Memory B cell (primary cell): ENCODE data around the gene TYW1.
"Not testable (repeated sequence)": the region's sequence is repeated elsewhere in the genome, so short reads cannot be mapped to it uniquely, and the experiment has no call there.

ENCODE experiments used
- ATAC-seq: fragments of 150-1000 bp; cut with Tn5 transposase; 2 replicates; pipeline ENCODE4 v1.10.0; 2021; ENCODE audit warnings: low read depth, mild to moderate bottlenecking, moderate library complexity
- DNase-seq, 2 donors: peaks; one replicate each; pipeline ENCODE4 v3.0.0; 2022; ENCODE audit warnings: low spot score in 2 of 2
- H3K27ac Mint-ChIP-seq: one replicate; pipeline ENCODE4 v1.8.0; 2022; ENCODE audit warnings: mild to moderate bottlenecking, moderate library complexity, mixed read lengths
- H3K27me3 Mint-ChIP-seq: one replicate; pipeline ENCODE4 v1.8.0; 2022; ENCODE audit warnings: mixed read lengths
- H3K36me3 Mint-ChIP-seq: one replicate; pipeline ENCODE4 v1.8.0; 2022; ENCODE audit warnings: mild to moderate bottlenecking, mixed read lengths
- H3K4me1 Mint-ChIP-seq: one replicate; pipeline ENCODE4 v1.8.0; 2022; ENCODE audit warnings: mixed read lengths
- H3K4me3 Mint-ChIP-seq: one replicate; pipeline ENCODE4 v1.8.0; 2022; ENCODE audit warnings: mild to moderate bottlenecking, moderate library complexity, mixed read lengths
- H3K9me3 Mint-ChIP-seq: one replicate; pipeline ENCODE4 v1.8.0; 2022; ENCODE audit warnings: mixed read lengths

TYW1 gene

DNA sequence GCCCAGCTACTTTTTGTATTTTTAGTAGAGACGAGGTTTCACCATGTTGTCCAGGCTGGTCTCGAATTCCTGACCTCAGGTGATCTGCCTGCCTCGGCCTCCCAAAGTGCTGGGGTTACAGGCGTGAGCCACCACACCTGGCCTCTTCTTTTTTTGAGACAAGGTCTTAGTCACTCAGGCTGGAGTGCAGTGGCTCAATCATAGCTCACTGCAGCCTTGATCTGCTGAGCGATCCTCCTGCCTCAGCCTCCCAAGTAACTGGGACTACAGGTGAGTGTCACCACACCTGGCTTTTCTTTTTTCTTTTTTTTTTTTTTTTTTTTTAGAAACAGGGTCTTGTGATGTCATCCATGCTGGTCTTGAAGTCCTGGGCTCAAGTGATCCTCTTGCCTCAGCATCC is 27.6 kb upstream of the TYW1 start:
- H3K27me3 Mint-ChIP-seq, H3K27ac Mint-ChIP-seq, H3K4me3 Mint-ChIP-seq, H3K9me3 Mint-ChIP-seq, H3K4me1 Mint-ChIP-seq, H3K36me3 Mint-ChIP-seq, ATAC-seq, DNase-seq: not testable (repeated sequence)

DNA sequence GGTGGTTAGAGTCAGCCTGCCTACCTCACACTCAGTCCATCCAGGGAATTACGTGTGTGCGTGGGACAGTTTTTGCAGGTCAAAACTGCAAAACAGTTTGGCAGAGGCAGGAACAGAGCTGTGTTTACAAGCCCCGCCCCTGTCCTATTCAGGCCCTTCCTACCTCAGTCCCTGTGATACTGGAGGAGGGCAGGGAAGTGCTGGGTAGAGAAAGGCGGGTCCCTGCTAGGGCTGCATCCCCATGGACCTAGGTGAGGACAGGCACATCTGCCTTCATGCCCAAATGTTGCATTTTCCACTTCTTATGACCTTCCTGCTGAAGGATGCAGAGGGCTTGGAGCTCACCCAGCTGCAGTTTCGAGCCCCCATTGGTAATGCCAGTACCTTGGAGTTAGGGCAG is 26.3 kb upstream of the TYW1 start:
- H3K36me3 Mint-ChIP-seq = no peaks in the 10 kb centered on the region
- ATAC-seq (no peak), DNase-seq (no peak)
- H3K27me3 Mint-ChIP-seq = no peaks in the 10 kb centered on the region
- H3K9me3 Mint-ChIP-seq = no peaks in the 10 kb centered on the region
- no peaks in the 10 kb centered on the region for H3K4me1 Mint-ChIP-seq
- H3K27ac Mint-ChIP-seq = no peak overlapping the region
- no peak overlapping the region for H3K4me3 Mint-ChIP-seq

DNA sequence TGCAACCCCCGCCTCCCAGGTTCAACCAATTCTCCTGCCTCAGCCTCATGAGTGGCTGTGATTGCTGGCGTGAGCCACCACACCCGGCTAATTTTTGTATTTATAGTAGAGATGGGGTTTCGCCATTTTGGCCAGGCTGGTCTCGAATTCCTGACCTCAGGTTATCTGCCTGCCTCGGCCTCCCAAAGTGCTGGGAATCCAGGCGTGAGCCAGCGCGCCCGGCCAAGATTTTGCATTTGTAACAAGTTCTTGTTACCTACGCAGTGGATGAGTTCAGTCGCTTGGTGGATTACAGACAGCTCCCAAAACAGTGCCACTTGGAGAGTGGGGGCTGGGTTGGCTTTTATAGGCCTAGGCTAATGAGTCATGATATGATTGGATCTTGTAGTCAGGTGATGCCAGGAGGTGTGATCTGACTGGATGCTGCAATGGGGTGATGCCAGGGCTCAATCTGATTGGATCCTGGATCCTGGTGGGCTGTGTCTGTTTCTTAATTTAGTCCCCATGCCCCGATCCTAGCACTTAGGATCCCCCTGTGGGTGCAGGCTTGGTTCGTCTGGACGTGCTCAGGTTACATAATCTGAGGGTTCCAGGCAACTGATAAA is 21.5 kb upstream of the TYW1 start:
- Mint-ChIP-seq H3K36me3 (peaks cover 3% of the 10 kb centered on the region), H3K4me1 (no peaks in the 10 kb centered on the region), H3K27me3 (no peaks in the 10 kb centered on the region), H3K4me3 (no peak overlapping the region), H3K27ac (peak overlapping the region; percentile 78), H3K9me3 (no peaks in the 10 kb centered on the region)
- no peak for ATAC-seq
- DNase-seq = no peak

DNA sequence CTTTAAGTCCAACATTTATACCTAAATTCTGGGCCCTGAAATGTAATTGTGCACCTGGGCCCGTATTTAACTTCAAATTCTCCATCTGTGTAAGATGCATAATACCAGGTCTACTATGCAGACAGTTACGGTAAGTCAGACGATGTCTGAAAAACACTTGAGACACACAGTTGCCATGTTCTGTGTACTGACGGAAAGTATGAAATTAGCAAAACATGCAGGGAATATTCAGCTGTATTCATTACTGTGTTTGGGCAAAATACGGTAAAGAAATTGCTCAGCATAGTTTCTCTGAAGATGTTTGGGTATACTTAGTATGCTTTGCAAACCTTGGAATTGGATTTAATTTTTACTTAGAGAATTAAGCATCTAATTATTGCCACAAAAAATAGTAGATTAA is 18.3 kb upstream of the TYW1 start:
- H3K36me3 Mint-ChIP-seq, DNase-seq, H3K27me3 Mint-ChIP-seq, H3K4me1 Mint-ChIP-seq, H3K4me3 Mint-ChIP-seq, H3K9me3 Mint-ChIP-seq, ATAC-seq, H3K27ac Mint-ChIP-seq: not testable (repeated sequence)

DNA sequence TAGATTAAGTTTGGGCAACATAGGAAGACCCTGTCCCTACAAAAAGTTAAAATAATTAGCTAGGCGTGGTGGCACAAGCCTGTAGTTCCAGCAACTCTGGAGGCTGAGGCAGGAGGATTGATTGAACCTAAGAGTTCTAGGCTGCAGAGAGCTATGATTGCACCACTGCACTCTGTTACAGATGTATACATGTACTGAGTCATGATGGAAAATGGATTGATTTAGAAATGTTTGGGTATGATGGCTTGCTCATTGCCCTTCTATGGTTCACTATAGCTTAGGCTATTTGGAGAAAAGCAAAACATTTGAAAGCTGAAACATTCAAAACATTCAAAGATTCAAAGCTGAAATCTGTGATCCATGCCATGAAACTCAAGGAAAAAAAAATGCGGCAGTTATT is 17.6 kb upstream of the TYW1 start:
- not testable (repeated sequence) for H3K4me3 Mint-ChIP-seq, DNase-seq, H3K27ac Mint-ChIP-seq, ATAC-seq, H3K27me3 Mint-ChIP-seq, H3K9me3 Mint-ChIP-seq, H3K36me3 Mint-ChIP-seq, H3K4me1 Mint-ChIP-seq

DNA sequence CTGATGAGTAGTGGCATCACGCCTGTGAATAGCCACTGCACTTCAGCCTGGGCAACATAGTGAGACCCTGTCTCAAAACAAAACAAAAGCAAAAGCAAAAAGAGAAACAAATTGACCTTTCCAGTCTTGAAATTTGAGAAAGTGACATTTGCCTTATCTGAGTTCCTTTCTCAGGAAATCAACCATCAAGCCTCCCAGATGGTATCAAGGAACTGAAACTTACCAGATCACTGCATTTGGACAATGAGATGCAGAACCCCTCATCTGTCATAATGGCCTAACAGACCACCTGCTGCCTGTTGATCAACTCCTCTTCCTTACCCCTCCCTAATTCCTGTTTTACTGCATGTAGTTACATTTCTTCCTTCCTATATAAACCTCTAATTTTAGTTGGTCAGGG is 16.3 kb upstream of the TYW1 start:
- ATAC-seq = peak; percentile 58
- H3K4me1 Mint-ChIP-seq, H3K36me3 Mint-ChIP-seq, H3K4me3 Mint-ChIP-seq, H3K9me3 Mint-ChIP-seq, H3K27me3 Mint-ChIP-seq, DNase-seq: not testable (repeated sequence)
- H3K27ac Mint-ChIP-seq = peak overlapping the region; percentile 51

DNA sequence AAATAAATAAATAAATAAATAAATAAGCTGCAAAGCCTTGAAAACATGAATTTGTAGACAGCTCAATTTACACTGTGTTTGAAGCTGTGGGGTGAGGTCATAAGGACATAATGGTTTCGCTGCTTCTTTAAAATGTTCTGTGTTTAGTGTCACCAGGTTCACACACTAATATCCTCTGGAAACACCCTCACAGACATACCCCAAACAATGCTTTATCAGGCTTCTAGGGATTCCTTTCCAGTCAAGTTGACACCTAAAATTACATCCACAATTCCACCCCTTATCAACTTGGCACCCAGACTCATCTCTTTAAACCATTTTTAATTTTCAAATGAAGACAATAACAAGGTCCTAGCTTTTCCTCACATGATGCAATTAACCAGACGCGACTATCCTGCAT is 7.1 kb upstream of the TYW1 start:
- not testable (repeated sequence) for H3K9me3 Mint-ChIP-seq, DNase-seq, H3K4me3 Mint-ChIP-seq, H3K4me1 Mint-ChIP-seq, H3K27me3 Mint-ChIP-seq, H3K27ac Mint-ChIP-seq, ATAC-seq
- peaks cover 23% of the 10 kb centered on the region for H3K36me3 Mint-ChIP-seq

DNA sequence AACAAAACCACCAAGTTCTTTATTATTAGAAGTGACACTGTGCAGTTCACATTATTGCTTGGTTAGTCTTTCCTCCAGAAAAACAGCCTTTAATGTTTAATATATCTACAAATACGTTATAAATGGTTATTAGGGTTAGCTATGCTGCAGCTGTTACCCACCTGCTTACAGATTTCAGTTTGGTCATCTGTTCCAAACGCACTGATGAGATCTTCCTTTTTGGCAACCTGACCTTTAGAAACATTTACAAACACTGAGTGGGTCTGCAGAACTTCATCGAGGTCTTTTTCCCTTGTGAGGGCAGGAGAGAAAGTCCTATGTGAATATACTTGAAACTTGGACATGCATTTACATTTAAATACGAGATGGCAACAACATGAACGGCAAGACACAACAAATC is 2.6 kb upstream of the TYW1 start:
- peak overlapping the region; percentile 99 for H3K4me3 Mint-ChIP-seq
- H3K27me3 Mint-ChIP-seq, ATAC-seq, H3K4me1 Mint-ChIP-seq, H3K9me3 Mint-ChIP-seq, DNase-seq: not testable (repeated sequence)
- peak overlapping the region; percentile 99 for H3K27ac Mint-ChIP-seq
- H3K36me3 Mint-ChIP-seq = peaks cover 12% of the 10 kb centered on the region

DNA sequence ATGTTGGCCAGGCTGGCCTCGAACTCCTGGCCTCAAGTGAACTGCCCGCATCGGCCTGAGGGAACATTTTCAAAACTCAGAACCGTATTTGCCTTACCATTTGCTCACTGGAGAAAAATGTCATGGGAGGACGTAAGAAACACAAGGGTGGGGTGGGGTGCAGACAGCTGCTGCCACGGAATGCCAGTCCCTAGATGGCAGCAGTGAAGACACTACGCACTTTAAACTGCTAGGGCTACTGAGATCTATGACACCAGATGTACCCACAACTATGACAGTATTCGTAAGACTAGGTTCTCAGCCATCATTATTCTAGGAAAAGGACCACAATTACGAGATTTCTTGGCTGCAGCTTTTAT is 2.0 kb upstream of the TYW1 start:
- Mint-ChIP-seq H3K27ac (peak overlapping the region; percentile 99), H3K4me3 (peak overlapping the region; percentile 99), H3K36me3 (peaks cover 11% of the 10 kb centered on the region)
- not testable (repeated sequence) for H3K4me1 Mint-ChIP-seq, H3K9me3 Mint-ChIP-seq, H3K27me3 Mint-ChIP-seq
- ATAC-seq (peak; percentile 59), DNase-seq (peak; percentile 40 to 59)

DNA sequence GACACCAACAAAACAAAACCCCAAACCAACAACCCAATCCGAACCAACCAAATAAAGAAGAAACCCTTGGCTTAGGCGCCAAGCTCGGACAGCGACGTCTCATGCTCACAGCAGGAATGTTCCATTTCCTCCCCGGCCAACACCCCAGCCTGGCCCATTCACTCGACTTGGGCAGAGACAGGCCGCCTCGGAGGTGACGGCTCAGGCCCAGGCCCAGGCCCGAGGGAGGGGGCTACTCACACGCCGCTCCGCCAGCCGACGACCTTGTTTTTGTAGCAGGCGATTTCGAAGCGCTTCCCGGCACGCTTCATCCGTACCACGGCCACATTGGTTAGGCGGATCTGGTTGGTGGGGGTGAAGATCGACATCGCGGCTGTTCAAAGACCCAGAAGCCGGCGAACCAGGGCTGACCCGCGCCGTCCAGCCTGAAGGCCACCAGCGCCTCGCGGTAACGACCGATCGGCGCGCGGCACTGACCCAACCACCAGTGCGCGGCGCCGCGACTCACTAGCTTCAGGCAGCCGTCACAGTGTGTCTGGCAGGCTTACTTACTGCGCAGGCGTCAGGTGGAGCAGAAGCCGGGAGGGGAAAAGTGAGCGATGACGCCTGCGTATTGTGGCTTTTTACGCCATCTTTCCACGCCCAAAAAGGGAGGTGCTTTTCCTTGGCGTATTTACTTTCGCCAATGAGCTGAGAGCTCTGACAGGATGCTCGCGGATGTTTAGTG is 1.4 kb upstream of the TYW1 start, which contains the start of gene SBDS:
Gene SBDS, minus strand, starts transcription at position 537 of the 727 bp plus-strand sequence. Its CDS starts 169 bp downstream, at position 368.
- peak; percentile 79 to 94 for DNase-seq
- ATAC-seq = peak; percentile 64
- Mint-ChIP-seq H3K4me3 (peak within 1 kb of the TSS; percentile 99), H3K27ac (peak within 1 kb of the TSS; percentile 99), H3K36me3 (peaks cover 11% of the 10 kb centered on the region)
- H3K4me1 Mint-ChIP-seq, H3K27me3 Mint-ChIP-seq, H3K9me3 Mint-ChIP-seq: not testable (repeated sequence)

DNA sequence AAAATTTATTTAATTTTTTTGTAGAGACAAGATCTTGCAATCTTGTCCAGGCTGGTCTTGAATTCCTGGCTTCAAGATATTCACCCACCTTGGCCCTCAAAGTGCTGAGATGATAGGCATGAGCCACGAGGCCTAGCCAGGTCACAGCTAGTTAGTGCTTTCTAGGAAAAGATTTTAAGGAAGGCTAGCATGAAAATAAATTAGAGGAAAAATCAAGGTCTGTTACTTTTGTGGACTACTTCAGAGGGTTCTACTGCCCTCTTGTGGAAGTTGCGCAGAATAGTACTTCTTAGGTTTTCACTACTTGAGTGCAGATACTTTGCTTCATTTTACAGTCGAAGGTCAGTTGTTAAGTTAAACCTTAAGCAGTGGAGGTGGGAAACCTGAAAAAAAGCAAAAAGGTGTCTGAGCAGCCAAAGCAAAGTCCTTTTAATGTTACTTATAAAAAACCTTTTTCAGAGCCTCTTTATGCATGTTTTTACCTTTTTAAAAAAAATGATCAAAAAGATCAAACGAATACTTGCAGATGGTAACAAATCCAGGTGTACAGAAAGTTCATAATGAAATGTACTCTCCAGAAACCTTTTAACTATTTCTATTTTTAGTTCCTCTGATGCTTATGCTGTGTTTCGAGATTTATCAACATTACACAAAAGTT is 4.1 kb downstream of the TYW1 start:
- H3K36me3 Mint-ChIP-seq = peaks cover 12% of the 10 kb centered on the region
- H3K27ac Mint-ChIP-seq, H3K27me3 Mint-ChIP-seq: not testable (repeated sequence)

DNA sequence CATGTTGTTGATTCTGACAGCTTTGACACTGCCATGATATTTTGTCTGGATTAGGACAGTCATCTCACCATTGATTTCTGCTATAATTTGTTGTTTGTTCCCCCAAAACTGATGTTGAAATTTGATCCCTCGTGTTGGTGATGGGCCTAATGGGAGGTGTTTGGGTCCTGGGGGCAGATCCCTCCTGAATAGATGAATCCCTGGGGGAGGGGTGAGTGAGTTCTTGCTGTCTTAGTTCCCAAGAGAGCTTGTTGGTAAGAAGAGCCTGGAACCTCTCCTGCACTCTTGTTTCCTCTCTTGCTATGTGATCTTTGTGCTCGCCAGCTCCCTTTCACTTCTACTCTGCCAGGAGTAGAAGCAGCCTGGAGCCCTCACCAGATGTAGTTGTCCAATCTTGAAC is 7.5 kb downstream of the TYW1 start:
- H3K27me3 Mint-ChIP-seq, DNase-seq, H3K4me3 Mint-ChIP-seq, H3K4me1 Mint-ChIP-seq, H3K9me3 Mint-ChIP-seq, ATAC-seq, H3K27ac Mint-ChIP-seq: not testable (repeated sequence)
- peaks cover 20% of the 10 kb centered on the region for H3K36me3 Mint-ChIP-seq

More for the DNA sequence above, 4.1 kb downstream of the TYW1 start:
- H3K4me1 Mint-ChIP-seq, H3K4me3 Mint-ChIP-seq, H3K9me3 Mint-ChIP-seq, DNase-seq, ATAC-seq: not testable (repeated sequence)

DNA sequence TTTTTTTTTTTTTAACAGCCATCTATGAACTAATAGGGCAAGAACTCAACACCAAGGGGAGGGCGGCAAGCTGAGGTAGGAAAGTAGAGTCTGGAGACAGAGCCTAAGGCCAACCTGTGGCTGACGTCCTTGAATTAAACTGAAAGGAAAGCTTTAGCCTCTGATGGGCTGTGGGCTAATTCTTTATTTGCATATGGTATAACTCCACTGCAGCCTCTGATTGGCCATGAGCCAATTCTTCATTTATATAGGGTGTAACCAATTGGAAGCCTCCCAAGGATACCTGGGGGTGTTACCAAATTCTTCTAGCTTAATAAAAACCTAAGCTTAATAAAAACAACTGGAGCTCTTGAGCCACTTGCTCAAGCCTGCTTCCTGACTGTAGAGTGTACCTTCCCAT is 10.3 kb downstream of the TYW1 start:
- no peak for DNase-seq
- ATAC-seq = no peak
- no peak overlapping the region for H3K4me3 Mint-ChIP-seq
- H3K36me3 Mint-ChIP-seq = peaks cover 27% of the 10 kb centered on the region
- H3K27me3 Mint-ChIP-seq = no peaks in the 10 kb centered on the region
- no peaks in the 10 kb centered on the region for H3K9me3 Mint-ChIP-seq
- H3K4me1 Mint-ChIP-seq = peaks cover 2% of the 10 kb centered on the region
- no peak overlapping the region for H3K27ac Mint-ChIP-seq

DNA sequence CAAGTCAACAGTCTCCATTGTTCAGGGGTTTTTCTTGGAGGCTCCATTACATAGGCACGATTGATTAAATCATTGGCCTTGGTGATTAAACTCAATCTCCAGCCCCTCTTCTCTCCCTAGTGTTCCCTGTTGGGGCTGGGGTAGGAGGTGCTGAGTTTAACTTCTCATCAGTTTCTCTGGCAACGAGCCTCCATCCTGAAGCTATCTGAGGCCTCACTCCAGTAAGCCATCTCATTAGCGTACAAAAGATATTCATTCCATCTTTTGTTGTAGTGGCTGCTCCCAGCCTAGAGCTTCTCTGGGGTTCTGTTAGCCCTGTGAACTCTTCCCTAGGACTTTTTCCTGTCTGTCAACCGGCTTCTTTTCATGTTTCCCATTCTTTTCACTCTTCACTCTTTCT is 11.6 kb downstream of the TYW1 start:
- Mint-ChIP-seq H3K27ac (no peak overlapping the region), H3K36me3 (peaks cover 20% of the 10 kb centered on the region), H3K9me3 (no peaks in the 10 kb centered on the region), H3K27me3 (no peaks in the 10 kb centered on the region), H3K4me3 (no peak overlapping the region), H3K4me1 (peaks cover 2% of the 10 kb centered on the region)
- no peak for DNase-seq
- no peak for ATAC-seq
